ENCODE measurements around the gene HECTD4. TPM values are rescaled to one million over a fixed set of nuclear protein-coding genes. Genes with fewer than 3 reads are reported as not detected.

Gene HECTD4
- polyA plus RNA-seq, 4 donors = 35.9 to 68.5 (median 52.6) TPM

GRCh38 chr12:112325157-112325556 is 57.1 kb downstream of the HECTD4 start:
- no peak for DNase-seq (ENCODE audit: low read depth in 4 of 4, low spot score in 2 of 4)

- DNase-seq (ENCODE audit: low read depth in 4 of 4, low spot score in 2 of 4) = no peak
Measured at GRCh38 chr12:112322882-112323547, 59.2 kb downstream of the HECTD4 start.

- DNase-seq (ENCODE audit: low read depth in 4 of 4, low spot score in 2 of 4) = no peak
Measured at GRCh38 chr12:112322441-112322840, 59.8 kb downstream of the HECTD4 start.

GRCh38 chr12:112321245-112321644 is 61.0 kb downstream of the HECTD4 start:
- DNase-seq (ENCODE audit: low read depth in 4 of 4, low spot score in 2 of 4) = no peak

- no peak for DNase-seq (ENCODE audit: low read depth in 4 of 4, low spot score in 2 of 4)
Measured at GRCh38 chr12:112319395-112319794, 62.8 kb downstream of the HECTD4 start.

GRCh38 chr12:112317481-112317880 is 64.8 kb downstream of the HECTD4 start:
- DNase-seq (ENCODE audit: low read depth in 4 of 4, low spot score in 2 of 4) = no peak

GRCh38 chr12:112314981-112315380 is 67.2 kb downstream of the HECTD4 start:
- DNase-seq (ENCODE audit: low read depth in 4 of 4, low spot score in 2 of 4) = no peak

- no peak for DNase-seq (ENCODE audit: low read depth in 4 of 4, low spot score in 2 of 4)
Measured at GRCh38 chr12:112309797-112310196, 72.4 kb downstream of the HECTD4 start.

- DNase-seq (ENCODE audit: low read depth in 4 of 4, low spot score in 2 of 4) = no peak
Measured at GRCh38 chr12:112308652-112309051, 73.6 kb downstream of the HECTD4 start.

- no peak for DNase-seq (ENCODE audit: low read depth in 4 of 4, low spot score in 2 of 4)
Measured at GRCh38 chr12:112308161-112308560, 74.1 kb downstream of the HECTD4 start.

GRCh38 chr12:112307317-112308011 is 74.8 kb downstream of the HECTD4 start:
- DNase-seq (ENCODE audit: low read depth in 4 of 4, low spot score in 2 of 4) = no peak

- no peak for DNase-seq (ENCODE audit: low read depth in 4 of 4, low spot score in 2 of 4)
Measured at GRCh38 chr12:112305951-112306350, 76.3 kb downstream of the HECTD4 start.

GRCh38 chr12:112304436-112304835 is 77.8 kb downstream of the HECTD4 start:
- no peak for DNase-seq (ENCODE audit: low read depth in 4 of 4, low spot score in 2 of 4)

- no peak for DNase-seq (ENCODE audit: low read depth in 4 of 4, low spot score in 2 of 4)
Measured at GRCh38 chr12:112303799-112304198, 78.4 kb downstream of the HECTD4 start.

GRCh38 chr12:112303004-112303403 is 79.2 kb downstream of the HECTD4 start:
- DNase-seq (ENCODE audit: low read depth in 4 of 4, low spot score in 2 of 4) = no peak

GRCh38 chr12:112299704-112300103 is 82.5 kb downstream of the HECTD4 start:
- no peak for DNase-seq (ENCODE audit: low read depth in 4 of 4, low spot score in 2 of 4)

- DNase-seq (ENCODE audit: low read depth in 4 of 4, low spot score in 2 of 4) = no peak
Measured at GRCh38 chr12:112297188-112297587, 85.0 kb downstream of the HECTD4 start.

GRCh38 chr12:112296183-112296582 is 86.0 kb downstream of the HECTD4 start:
- no peak for DNase-seq (ENCODE audit: low read depth in 4 of 4, low spot score in 2 of 4)

- no peak for DNase-seq (ENCODE audit: low read depth in 4 of 4, low spot score in 2 of 4)
Measured at GRCh38 chr12:112294793-112295192, 87.4 kb downstream of the HECTD4 start.

GRCh38 chr12:112288638-112289037 is 93.6 kb downstream of the HECTD4 start:
- no peak for DNase-seq (ENCODE audit: low read depth in 4 of 4, low spot score in 2 of 4)

- DNase-seq (ENCODE audit: low read depth in 4 of 4, low spot score in 2 of 4) = no peak
Measured at GRCh38 chr12:112285600-112286401, 96.4 kb downstream of the HECTD4 start.

Data from left renal cortex interstitium (tissue), 4 donors.